ENCODE data around the gene IFNGR2. TPM values are rescaled to one million over a fixed set of nuclear protein-coding genes. Genes with fewer than 3 reads are reported as not detected.
"Not testable (repeated sequence)": the region's sequence is repeated elsewhere in the genome, so short reads cannot be mapped to it uniquely, and the experiment has no call there.

IFNGR2 gene
- 43.7 TPM for polyA plus RNA-seq (2012; ENCODE audit: insufficient read depth, insufficient read length)

GRCh38 chr21:33403128-33403785, at the start of gene IFNGR2:
Gene IFNGR2, plus strand, starts transcription at chr21:33403413. Its CDS starts 131 bp downstream, at chr21:33403544.
- H3K4me3 ChIP-seq (ENCODE audit: low read length), result peak within 1 kb of the TSS; percentile 74
- no peak for DNase-seq (ENCODE audit: low read depth, low spot score)

GRCh38 chr21:33355355-33355754, 47.9 kb upstream of the IFNGR2 start:
- no peak overlapping the region for H3K4me3 ChIP-seq (ENCODE audit: low read length)
- DNase-seq (ENCODE audit: low read depth, low spot score), result no peak

- no peak for DNase-seq (ENCODE audit: low read depth, low spot score)
- H3K4me3 ChIP-seq (ENCODE audit: low read length), result no peak overlapping the region
Observed at GRCh38 chr21:33355996-33356395, 47.2 kb upstream of the IFNGR2 start.

- no peak for DNase-seq (ENCODE audit: low read depth, low spot score)
- no peak overlapping the region for H3K4me3 ChIP-seq (ENCODE audit: low read length)
Observed at GRCh38 chr21:33357177-33357576, 46.0 kb upstream of the IFNGR2 start.

- no peak overlapping the region for H3K4me3 ChIP-seq (ENCODE audit: low read length)
- no peak for DNase-seq (ENCODE audit: low read depth, low spot score)
Observed at GRCh38 chr21:33359446-33359845, 43.8 kb upstream of the IFNGR2 start.

GRCh38 chr21:33360281-33360680, 42.9 kb upstream of the IFNGR2 start:
- H3K4me3 ChIP-seq (ENCODE audit: low read length), result no peak overlapping the region
- no peak for DNase-seq (ENCODE audit: low read depth, low spot score)

GRCh38 chr21:33360881-33361602, 42.2 kb upstream of the IFNGR2 start:
- peak overlapping the region; percentile 42 for H3K4me3 ChIP-seq (ENCODE audit: low read length)
- DNase-seq (ENCODE audit: low read depth, low spot score), result peak; percentile 77

- peak overlapping the region; percentile 42 for H3K4me3 ChIP-seq (ENCODE audit: low read length)
- peak; percentile 87 for DNase-seq (ENCODE audit: low read depth, low spot score)
Observed at GRCh38 chr21:33362044-33362555, 41.1 kb upstream of the IFNGR2 start.

- not testable (repeated sequence) for DNase-seq (ENCODE audit: low read depth, low spot score); H3K4me3 ChIP-seq (ENCODE audit: low read length)
Observed at GRCh38 chr21:33363911-33364609, 39.2 kb upstream of the IFNGR2 start.

- H3K4me3 ChIP-seq (ENCODE audit: low read length), result no peak overlapping the region
Observed at GRCh38 chr21:33364830-33365229, 38.4 kb upstream of the IFNGR2 start.

GRCh38 chr21:33367309-33367973, 35.8 kb upstream of the IFNGR2 start:
- no peak overlapping the region for H3K4me3 ChIP-seq (ENCODE audit: low read length)
- DNase-seq (ENCODE audit: low read depth, low spot score), result no peak

More at GRCh38 chr21:33364830-33365229, 38.4 kb upstream of the IFNGR2 start:
- DNase-seq (ENCODE audit: low read depth, low spot score), result no peak

- no peak for DNase-seq (ENCODE audit: low read depth, low spot score)
- H3K4me3 ChIP-seq (ENCODE audit: low read length), result no peak overlapping the region
Observed at GRCh38 chr21:33368124-33368523, 35.1 kb upstream of the IFNGR2 start.

GRCh38 chr21:33368576-33368975, 34.6 kb upstream of the IFNGR2 start:
- no peak for DNase-seq (ENCODE audit: low read depth, low spot score)
- no peak overlapping the region for H3K4me3 ChIP-seq (ENCODE audit: low read length)

- H3K4me3 ChIP-seq (ENCODE audit: low read length), result no peak overlapping the region
- DNase-seq (ENCODE audit: low read depth, low spot score), result no peak
Observed at GRCh38 chr21:33369586-33369985, 33.6 kb upstream of the IFNGR2 start.

GRCh38 chr21:33370305-33370704, 32.9 kb upstream of the IFNGR2 start:
- no peak for DNase-seq (ENCODE audit: low read depth, low spot score)
- no peak overlapping the region for H3K4me3 ChIP-seq (ENCODE audit: low read length)

- DNase-seq (ENCODE audit: low read depth, low spot score), result no peak
- no peak overlapping the region for H3K4me3 ChIP-seq (ENCODE audit: low read length)
Observed at GRCh38 chr21:33371366-33371765, 31.8 kb upstream of the IFNGR2 start.

- DNase-seq (ENCODE audit: low read depth, low spot score), result no peak
- no peak overlapping the region for H3K4me3 ChIP-seq (ENCODE audit: low read length)
Observed at GRCh38 chr21:33372582-33372981, 30.6 kb upstream of the IFNGR2 start.

- no peak for DNase-seq (ENCODE audit: low read depth, low spot score)
- no peak overlapping the region for H3K4me3 ChIP-seq (ENCODE audit: low read length)
Observed at GRCh38 chr21:33373451-33373850, 29.8 kb upstream of the IFNGR2 start.

GRCh38 chr21:33374080-33374449, 29.1 kb upstream of the IFNGR2 start:
- no peak for DNase-seq (ENCODE audit: low read depth, low spot score)
- no peak overlapping the region for H3K4me3 ChIP-seq (ENCODE audit: low read length)
